Activated T-helper 1 cell treated with Interleukin-2 at 50 U/mL for 16 hours (primary cell): Measurements from ENCODE around the gene NECTIN2.
"Not testable (repeated sequence)": the region's sequence is repeated elsewhere in the genome, so short reads cannot be mapped to it uniquely, and the experiment has no call there.

ENCODE experiments used
- DNase-seq: peaks from one replicate; pipeline ENCODE4 v3.0.0-alpha.2; 2020; ENCODE audit warnings: low read depth

Gene NECTIN2

DNA sequence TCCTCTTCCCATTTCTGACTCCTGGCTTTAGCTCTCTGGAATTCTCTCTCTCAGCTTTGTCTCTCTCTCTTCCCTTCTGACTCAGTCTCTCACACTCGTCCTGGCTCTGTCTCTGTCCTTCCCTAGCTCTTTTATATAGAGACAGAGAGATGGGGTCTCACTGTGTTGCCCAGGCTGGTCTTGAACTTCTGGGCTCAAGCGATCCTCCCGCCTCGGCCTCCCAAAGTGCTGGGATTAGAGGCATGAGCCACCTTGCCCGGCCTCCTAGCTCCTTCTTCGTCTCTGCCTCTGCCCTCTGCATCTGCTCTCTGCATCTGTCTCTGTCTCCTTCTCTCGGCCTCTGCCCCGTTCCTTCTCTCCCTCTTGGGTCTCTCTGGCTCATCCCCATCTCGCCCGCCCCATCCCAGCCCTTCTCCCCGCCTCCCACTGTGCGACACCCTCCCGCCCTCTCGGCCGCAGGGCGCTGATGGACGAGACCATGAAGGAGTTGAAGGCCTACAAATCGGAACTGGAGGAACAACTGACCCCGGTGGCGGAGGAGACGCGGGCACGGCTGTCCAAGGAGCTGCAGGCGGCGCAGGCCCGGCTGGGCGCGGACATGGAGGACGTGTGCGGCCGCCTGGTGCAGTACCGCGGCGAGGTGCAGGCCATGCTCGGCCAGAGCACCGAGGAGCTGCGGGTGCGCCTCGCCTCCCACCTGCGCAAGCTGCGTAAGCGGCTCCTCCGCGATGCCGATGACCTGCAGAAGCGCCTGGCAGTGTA, 62.2 kb downstream of the NECTIN2 start:
- DNase-seq: no peak

GRCh38 chr19:44908836-44909261, 62.8 kb downstream of the NECTIN2 start:
- DNase-seq: no peak

- DNase-seq: no peak
Measured at GRCh38 chr19:44909775-44910174, 63.7 kb downstream of the NECTIN2 start.

GRCh38 chr19:44911896-44912295, 65.8 kb downstream of the NECTIN2 start:
- not testable (repeated sequence) for DNase-seq

GRCh38 chr19:44912854-44913253, 66.8 kb downstream of the NECTIN2 start:
- no peak for DNase-seq

DNA sequence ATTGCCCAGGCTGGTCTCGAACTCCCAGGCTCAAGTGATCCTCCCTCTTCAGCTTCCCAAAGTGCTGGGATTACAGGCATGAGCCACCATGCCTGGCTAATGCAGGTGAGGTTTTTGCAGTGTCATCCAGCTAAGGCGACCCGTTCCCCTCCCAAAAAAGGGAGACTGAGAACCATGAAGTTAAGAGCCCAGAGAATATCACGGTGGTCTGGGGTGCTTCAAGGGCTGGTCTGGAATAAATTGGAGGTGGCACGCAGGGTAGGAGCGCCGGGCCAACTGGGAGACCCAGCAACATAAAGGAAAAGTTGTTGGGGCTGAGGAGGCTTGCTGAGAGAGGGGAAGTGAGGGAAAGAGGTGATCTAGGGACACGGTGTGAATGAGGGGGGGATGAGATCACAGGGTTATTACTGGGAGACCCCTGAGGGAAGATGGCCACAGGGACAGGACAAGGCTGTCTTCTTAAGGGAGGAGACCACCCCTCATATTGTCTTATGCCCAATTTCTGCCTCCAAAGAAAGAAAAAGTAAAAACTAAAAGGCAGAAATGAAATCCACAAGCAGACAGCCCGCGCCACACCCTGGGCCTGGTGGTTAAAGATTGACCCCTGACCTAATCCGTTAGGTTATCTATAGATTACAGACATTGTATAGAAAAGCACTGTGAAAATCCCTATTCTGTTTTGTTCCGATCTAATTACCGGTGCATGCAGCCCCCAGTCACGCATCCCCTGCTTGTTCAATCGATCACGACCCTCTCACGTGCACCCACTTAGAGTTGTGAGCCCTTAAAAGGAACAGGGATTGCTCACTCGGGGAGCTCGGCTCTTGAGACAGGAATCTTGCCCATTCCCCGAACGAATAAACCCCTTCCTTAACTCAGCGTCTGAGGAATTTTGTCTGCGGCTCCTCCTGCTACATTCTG, 67.7 kb downstream of the NECTIN2 start:
- not testable (repeated sequence) for DNase-seq

GRCh38 chr19:44914433-44915206, 68.5 kb downstream of the NECTIN2 start, which contains the start of gene APOC1:
APOC1 (plus strand) TSS chr19:44914608; CDS start chr19:44914892, 284 bp downstream.
- DNase-seq: peak; percentile 51

GRCh38 chr19:44924243-44924725, 78.2 kb downstream of the NECTIN2 start:
- no peak for DNase-seq

DNA sequence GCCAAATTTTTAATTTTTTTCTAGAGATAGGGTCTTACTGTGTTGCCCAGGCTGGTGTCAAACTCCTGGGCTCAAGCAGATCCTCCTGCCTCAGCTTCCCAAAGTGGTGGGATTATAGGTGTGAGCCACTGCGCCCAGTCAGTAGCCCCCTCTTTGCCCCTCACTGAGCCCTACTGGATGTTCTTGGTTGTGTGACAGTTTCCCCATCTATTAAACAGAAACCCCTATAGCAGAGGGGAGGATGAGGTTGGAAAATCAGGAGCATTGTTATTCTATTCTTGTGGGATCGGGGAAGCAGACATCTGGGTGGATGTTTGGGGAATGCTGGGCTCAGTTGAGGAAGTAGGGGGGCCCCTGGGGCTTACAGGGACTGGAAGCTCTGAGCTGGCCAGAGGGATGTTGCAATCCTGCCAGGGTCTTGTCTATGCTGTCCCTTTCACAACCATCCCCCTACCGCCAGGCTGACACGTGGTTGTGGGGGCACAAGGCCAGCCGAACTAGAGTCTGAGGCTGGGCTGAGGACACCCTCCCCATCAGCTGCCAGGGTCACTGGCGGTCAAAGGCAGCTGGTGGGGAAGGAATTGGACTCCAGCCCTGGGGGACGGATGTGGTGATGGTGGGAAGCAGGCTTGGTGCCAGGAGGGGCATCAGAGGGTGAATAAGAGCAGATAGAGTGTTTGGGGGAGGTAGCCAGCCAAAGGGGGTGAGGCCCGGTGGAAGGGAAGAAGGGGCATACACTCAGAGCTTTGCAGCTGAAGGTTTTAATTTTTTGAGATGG, 79.2 kb downstream of the NECTIN2 start:
- DNase-seq: no peak

GRCh38 chr19:44926245-44927077, 80.4 kb downstream of the NECTIN2 start:
- DNase-seq: not testable (repeated sequence)

DNA sequence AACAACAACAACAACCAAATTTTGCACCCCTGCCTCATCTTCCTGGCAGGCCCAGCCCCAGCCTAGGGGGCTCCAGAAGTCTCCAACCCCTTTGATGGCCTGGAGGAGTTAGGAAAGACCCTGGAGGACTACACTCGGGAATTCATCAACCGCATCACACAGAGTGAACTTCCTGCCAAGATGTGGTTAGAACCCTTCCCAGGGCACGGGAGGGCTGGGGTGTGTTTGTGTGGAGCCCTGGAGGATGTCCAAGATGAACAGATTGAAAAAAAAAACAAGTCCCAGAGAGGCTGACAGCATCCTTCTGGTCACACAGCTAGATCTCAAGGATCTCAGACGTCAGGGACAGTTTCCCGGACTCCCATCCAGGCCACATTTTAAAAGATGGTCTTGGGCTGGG, 81.6 kb downstream of the NECTIN2 start:
- no peak for DNase-seq

DNA sequence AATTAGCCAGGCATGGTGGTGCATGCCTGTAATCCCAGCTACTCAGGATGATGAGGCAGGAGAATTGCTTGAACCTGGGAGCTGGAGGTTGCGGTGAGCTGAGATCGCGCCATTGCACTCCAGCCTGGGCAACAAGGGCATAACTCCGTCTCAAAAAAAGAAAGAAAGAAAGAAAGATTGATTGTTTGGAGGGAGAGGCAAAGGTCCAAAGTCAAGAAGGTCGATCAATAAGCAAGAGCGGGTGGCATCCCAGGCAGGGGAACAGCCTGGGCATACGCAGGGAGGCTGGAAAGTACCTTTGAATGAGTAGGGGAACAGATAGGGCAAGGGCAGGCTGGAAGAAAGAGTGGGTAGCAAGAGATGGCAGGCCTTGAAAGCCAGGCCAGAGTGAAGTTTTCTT, 84.0 kb downstream of the NECTIN2 start:
- no peak for DNase-seq

DNA sequence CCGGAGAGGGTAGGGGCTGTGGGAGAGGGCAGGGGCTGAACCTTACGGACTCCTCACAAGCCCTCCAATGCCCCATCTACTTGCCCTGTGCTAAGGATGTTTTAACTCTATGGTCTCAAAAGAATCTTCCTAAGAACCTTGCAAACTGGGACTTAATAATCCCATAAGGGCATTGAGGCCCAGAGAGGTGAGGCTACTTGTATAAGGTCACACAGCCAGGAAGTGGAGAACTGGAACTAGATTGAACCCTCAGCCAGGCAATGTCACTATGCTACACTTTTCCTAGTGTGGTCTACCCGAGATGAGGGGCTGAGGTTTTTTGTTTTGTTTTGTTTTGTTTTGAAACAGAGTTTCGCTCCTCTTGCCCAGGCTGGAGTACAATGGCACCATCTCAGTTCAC, 85.4 kb downstream of the NECTIN2 start:
- DNase-seq: no peak
